Tibial nerve (tissue), 4 donors: ENCODE measurements around the gene FBXL19.
A peak's percentile ranks its signal among the peaks of the same experiment; 100 is the strongest.

ENCODE experiments used
- EP300 ChIP-seq, 2 donors: sonication (generic); formaldehyde crosslinking; IDR thresholded peaks; one replicate each; pipeline ENCODE4 v1.6.1; 2017; ENCODE audit warnings: antibody characterized with exemption in 2 of 2, mild to moderate bottlenecking in 1 of 2
- POLR2A ChIP-seq, 2 donors: fragments of 450-650 bp; IDR thresholded peaks; one replicate each; pipeline ENCODE4 v1.6.1; 2017; ENCODE audit warnings: antibody characterized with exemption in 2 of 2, mild to moderate bottlenecking in 2 of 2, moderate library complexity in 2 of 2
- TF ChIP-seq, protein P1 (sequence below), 5 experiments: fragments of 200-600 bp in 3 of 5; fragments of 450-650 bp in 2 of 5; sonication (generic) in 3 of 5; IDR thresholded peaks; one replicate each; pipeline ENCODE4 v1.5.1; 2016 to 2019; ENCODE audit warnings: antibody characterized with exemption in 5 of 5, mild to moderate bottlenecking in 3 of 5, moderate library complexity in 2 of 5

DNA sequence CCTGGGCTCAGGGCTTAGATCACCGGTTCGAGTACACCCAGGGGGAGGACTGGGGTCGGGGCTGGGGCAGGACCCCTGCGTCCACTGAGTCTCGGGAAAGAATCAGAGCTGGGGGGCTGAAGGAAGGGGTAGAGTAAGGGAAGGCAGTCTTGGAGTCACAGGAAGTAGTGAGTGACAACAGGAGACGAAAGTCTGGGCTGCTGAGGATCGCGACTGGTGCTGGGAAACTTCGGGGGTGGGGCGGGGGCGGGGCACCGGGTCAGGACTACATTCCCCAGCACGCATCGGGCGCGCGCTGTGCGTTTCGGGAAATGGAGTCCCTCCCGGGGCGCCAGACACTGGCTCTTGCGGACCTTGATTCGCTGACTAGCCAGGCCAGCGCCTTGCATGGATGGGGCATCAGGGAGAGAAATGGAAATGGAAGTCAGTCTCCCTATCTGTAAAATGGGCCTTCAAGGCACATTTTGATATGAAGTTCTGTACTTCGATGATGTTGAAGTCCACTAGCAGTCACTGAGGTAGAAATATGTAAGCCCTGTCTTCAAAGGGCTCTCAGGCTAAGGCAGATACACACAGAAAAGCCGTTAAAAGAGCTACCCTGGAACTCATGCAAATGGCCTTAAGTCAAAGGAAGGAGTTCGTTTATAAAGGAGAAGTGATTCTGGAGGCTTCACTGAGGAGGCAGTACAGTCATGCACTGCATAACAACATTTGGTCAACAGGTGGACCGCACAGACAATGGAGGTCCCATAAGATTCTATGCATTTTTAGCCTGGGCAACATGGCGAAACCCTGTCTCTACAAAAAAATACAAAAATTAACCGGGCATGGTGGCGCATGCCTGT lies 26.3 kb upstream of the FBXL19 start:
- TF ChIP-seq, protein P1, sequence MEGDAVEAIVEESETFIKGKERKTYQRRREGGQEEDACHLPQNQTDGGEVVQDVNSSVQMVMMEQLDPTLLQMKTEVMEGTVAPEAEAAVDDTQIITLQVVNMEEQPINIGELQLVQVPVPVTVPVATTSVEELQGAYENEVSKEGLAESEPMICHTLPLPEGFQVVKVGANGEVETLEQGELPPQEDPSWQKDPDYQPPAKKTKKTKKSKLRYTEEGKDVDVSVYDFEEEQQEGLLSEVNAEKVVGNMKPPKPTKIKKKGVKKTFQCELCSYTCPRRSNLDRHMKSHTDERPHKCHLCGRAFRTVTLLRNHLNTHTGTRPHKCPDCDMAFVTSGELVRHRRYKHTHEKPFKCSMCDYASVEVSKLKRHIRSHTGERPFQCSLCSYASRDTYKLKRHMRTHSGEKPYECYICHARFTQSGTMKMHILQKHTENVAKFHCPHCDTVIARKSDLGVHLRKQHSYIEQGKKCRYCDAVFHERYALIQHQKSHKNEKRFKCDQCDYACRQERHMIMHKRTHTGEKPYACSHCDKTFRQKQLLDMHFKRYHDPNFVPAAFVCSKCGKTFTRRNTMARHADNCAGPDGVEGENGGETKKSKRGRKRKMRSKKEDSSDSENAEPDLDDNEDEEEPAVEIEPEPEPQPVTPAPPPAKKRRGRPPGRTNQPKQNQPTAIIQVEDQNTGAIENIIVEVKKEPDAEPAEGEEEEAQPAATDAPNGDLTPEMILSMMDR (IDR thresholded peaks at IDR 0.05): no peak
- TF ChIP-seq POLR2A (IDR thresholded peaks at IDR 0.05) (no peak), EP300 (IDR thresholded peaks at IDR 0.05) (peak; percentile 70 to 84)
